Stimulated activated CD8-positive, alpha-beta memory T cell treated with anti-CD3 and anti-CD28 coated beads, Interleukin-2, amount 100 ng/mL, for 48 hours (primary cell): ENCODE measurements around the gene RGL1.

Experiments used
- DNase-seq, 2 donors: peaks; one replicate each; pipeline ENCODE4 v3.0.0-alpha.2; 2020; ENCODE audit warnings: low read depth in 2 of 2

RGL1 gene

DNA sequence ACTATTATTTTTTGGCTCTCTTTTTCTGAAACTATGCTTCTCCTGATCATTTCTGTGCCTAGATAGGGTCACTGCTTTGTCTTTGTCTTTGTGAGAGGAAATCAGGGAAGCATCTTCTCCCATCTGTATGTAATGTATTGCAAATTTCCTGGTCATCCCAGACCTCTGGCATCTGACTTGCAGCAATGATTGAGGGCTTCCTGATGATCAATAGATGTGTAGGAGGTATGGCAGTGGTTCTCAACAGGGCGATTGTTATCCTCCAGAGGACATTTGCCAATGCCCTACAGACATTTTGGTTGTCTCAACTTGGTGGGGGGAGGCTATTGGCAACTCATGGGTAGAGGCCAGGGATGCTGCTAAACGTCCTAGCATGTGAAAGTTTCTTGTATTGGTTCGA is 64.7 kb downstream of the RGL1 start:
- DNase-seq, result no peak

DNA sequence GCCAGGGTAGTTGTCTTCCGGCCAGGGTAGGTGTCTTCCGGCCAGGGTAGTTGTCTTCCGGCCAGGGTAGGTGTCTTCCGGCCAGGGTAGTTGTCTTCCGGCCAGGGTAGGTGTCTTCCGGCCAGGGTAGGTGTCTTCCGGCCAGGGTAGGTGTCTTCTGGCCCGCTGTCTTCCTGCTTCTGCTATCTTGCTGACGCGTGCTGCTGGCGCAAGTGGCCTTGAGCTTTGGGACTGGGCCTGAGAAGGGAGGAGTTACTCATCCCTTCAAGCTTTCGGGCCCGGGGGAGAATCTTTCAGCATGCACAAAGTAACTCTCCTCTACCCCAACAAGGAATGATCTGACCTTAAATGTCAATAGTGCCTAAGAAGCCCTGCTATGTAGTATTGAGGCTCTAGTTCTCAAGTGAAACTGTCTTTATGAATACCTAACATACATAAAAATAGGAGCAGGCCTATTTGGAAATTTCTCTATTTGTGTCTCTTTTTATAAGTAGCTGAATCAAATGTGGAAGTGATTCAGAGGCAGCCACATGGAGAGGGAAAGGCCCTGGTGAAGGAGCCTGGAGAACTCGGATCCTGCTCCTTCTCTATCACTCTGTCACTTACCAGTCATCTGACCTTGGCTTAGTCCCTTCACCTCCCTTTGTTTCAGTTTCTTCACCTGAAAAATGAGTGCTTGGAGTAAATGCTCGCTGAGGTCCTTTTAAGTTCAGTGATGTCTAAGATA is 65.6 kb downstream of the RGL1 start:
- no peak for DNase-seq

DNA sequence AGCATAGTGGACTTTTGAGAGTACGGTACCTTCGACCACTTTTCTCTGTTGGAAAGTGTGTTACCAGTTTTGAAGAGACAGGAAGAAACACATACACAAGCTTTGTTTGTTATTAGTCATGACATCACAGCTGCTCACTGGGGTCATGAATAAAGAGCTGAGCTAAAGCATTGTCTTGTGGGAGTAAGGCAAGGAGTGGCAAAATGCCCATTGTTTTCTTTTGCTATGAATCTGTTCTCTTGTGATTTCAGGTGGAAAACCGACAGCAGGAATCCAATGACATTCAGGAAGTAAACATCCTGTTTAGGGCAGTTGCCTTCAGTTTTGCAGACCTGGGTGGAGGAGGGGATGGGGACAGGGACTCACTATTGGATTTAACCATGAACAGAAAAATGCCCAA is 66.2 kb downstream of the RGL1 start:
- DNase-seq, result no peak

DNA sequence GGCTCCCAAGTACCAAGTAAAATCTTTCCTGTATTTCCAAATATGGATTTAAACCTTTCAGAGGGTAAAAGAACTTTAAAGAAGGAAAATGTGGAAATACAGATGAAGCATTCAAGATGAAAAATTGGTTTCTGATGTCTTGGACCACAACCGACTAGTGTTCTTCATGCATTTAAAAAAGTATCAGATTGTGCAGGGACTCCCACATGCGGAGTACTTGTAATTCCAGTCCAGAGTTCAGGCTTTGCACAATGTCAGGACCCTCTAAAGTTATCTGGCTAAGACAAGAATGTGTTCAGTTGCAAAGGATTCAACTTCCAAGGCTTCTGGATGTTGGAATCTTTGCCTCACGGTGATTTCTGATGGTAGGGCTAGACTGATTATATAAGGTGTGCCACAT is 66.7 kb downstream of the RGL1 start:
- no peak for DNase-seq

DNA sequence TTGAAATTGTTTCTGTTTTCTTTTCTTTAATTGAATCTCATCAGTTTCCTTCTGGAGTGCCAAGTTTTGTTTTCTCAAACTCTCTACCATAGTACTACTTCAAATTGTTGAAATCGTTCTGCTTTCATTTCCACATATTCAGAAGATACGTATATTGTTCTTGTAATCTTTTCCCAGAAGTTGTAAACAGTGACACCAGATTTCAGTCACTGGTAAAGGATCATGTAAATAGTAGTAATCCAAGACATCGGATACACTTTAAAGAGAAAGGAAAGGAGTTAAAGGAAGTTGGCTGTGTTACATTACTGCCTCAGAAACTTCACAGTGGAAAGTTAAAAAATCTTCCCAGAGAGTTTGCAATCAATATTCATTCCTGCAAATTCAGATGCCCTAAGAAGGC is 67.5 kb downstream of the RGL1 start:
- DNase-seq, result no peak

DNA sequence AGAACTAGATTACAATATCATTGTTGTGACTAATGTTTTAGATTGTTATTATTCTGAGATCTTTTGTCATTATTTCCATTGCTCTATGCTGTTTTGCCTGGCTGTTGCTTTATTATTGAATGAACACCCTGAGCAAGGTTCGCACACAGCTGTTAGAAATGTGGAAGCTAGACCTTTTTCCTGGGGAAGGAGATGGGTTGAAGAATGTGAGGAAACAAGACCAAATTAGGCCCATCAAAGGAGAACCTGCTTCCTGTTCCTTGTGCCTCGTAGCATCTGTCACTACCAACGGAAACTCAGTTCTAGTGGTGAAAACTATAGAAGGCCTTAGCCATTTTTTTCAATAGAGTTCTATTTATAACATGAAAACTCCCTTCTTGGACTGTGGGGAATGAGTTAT is 68.7 kb downstream of the RGL1 start:
- no peak for DNase-seq

DNA sequence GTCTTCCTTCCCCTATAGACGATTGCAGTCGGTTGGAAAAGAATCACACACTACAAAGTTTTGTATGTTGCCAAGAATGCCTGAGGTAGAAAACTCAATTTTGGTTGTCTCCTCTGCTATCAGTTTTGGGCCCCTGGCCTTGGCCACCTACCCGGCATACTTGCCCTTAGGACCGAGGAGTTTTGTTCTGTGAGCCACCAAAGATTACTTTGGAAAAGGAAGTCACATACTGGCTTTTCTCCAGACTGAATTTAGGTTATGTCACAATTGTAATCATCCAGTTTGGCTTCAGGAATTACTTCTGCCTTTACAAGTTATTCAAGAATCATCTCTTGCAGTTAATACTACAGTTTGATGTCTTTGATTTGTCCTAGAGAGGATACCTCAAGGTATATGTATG is 71.4 kb downstream of the RGL1 start:
- no peak for DNase-seq

DNA sequence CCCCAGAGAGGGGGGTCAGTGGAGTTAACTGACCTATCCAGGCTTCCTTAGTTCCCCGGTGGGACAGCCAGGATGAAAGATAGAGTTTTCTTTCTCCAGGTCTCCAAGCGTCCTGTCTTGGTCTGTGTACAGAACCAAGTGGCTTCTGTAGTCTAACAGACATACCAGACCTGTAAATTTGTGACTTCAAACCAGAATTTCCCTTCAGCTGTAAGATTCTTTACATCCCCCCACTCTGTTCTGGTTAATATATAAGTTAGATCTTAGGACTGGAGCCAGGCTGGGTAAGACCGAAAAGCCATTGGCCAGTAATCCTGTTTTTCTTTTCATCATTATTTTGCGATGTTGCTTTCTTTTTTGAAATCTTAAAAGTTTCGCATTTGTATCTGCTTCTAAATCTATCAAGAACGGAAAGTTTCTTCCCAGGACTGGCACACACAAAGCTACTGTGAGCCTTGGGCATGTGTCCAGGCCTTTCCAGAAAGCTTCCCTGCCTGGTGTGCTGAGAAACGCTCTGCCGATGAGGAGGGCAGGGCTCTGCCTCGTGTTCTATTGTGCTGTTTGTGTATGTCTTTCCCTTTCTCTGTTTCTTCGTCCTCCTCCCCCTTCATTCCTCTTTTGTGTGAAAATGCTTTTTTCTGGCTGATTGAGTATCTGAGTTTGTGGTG is 72.3 kb downstream of the RGL1 start:
- no peak for DNase-seq

DNA sequence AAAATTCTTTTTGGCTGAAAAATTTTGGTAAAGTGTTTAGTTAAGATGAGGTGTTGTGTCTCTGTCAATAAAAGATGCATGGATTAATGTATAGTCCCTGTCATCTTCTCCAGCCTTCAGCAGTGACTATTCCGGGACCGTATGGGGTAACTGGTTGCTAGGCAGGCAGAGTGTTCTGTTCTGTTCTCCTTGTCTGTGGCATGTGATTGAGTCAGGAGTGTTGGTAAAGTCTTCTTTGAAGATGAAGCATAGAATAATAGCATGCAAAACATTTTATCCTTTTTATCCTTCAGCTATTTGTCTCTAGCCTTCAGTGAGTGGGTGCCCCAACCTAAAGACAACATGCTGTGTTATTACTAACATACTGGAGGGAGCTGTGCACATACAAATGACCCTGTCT is 74.6 kb downstream of the RGL1 start:
- DNase-seq, result no peak

DNA sequence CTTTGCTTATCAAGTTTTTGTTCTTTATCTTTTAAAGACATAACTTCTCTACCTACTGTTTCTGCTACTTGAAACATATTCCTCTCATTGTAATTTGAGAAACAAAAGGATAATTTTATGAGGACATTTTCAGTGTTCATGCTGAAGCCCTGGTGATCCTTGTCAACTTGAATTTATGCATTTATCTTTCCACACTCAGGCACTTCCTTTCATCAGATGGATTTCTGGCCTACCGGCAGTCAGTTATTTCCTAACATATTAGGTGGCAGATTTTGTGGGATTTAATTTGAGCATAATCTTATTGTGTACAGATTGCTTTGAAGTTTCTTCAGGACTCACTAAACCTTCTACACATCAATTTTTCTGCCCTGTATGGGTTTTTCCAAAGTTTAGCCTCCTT is 75.0 kb downstream of the RGL1 start:
- no peak for DNase-seq

DNA sequence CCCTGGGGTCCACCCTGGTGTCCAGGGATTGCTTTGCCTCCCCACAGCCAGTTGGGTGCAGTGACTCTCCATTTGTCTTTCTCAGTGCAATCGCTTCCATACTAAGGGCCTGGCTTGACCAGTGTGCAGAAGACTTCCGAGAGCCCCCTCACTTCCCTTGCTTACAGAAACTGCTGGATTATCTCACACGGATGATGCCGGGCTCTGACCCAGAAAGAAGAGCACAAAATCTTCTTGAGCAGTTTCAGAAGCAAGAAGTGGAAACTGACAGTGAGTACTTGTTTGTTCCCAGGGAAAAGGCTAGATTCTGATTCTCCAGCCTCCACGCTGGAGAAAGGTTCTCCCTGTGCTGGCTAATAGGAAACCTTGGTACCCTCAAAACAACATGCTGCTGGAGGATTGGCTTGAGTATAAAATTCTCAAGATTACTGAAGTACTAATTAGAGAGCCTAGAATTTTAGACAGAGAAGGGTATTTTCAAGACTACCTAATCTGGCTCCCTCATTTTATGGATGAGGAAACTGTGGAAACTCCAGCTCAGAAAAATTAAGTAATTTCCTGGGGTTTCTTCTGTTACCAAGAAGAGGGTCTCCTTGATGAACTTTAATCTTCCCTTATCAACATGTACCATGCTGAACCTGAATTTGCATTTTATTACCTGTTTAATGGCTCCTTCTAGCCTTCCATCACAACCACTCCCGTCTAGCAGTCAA is 75.8 kb downstream of the RGL1 start:
- no peak for DNase-seq

DNA sequence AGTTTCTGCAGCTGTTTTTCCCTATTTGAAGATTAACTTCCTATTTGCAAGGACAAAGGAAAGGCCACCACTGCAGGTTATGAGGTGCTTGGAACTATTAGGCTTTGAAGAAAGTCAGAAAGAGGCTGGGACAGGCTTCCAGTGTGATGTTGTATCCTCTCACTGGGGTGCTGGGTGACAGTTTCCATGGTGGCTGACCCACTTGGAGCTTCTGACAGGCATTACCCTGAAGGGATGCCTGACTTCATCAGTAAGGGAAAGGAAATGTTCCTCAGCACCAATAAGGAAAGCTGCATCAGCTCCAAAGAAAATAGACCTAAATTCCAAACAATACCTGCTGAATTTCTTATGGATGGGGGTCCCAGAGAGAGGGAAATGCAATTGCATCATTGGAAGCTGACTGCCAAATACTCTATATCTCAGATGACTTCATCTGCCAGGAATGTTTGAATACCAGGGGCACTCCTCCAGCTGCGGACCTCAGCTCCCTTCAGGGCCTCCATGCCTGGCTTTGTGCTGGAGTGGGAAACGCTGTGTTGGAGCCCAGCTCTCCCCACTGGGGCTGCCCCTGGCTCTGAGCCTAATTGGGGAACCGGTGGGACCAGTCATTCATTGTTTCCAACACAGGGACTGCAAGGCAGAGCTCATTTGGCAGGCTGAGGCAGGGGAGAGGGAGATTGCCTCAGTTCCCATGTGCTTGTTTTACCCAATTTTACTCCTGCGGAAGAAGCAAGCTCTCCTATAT is 76.6 kb downstream of the RGL1 start:
- DNase-seq, result no peak

DNA sequence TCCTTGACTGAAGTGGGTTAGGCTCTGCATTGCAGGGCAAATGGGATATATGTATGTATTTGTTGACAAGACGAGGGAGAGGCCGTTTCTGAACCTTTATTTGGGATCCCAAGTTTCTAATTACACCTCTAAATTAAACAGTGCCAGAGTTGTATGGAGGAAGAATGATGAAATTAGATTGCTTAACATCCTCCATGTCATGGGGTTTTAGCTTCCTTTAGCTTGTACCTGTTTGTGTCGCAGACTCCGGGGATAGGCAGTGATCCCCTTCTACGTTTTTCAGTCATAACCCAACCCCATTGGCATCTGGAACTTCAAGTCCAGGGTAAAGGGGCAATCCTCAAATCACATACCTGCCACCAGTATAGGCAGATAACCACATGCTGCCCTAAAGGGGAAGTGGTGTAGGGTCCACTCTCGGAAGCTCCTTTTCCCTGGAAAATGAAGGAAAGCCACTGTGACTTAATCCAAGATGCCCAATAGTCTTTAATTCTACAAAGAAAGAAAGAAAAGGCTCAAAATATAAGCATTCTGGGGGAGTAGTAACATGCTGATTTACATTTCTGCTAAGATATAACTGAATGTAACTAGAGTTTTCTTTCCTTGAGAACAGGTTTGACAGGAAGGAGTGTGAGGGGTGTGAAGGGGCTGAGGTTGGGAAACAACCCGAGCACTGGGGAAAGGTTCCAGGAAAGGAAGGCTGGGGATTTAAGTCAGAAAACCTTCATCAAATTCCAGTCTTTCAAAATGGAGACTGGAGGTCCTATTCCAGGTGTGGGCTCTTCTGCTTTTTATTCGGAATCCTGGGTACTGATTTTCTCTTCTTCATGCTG is 77.6 kb downstream of the RGL1 start:
- no peak for DNase-seq

DNA sequence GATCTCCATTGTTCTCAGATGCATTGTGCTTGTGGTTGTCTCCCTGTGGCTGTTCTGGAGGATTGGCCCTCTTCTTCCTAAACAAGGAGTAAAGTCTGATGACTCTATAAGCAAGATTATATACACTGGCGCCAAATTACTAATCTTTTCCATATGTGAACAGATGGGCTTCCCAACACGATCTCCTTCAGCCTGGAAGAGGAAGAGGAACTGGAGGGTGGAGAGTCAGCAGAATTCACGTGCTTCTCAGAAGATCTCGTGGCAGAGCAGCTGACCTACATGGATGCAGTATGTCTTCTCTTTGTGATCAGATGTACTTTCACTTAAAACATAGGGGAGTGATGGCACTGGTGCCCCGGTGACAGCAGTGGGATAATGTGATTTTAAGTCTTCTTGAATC is 78.7 kb downstream of the RGL1 start:
- DNase-seq, result no peak

DNA sequence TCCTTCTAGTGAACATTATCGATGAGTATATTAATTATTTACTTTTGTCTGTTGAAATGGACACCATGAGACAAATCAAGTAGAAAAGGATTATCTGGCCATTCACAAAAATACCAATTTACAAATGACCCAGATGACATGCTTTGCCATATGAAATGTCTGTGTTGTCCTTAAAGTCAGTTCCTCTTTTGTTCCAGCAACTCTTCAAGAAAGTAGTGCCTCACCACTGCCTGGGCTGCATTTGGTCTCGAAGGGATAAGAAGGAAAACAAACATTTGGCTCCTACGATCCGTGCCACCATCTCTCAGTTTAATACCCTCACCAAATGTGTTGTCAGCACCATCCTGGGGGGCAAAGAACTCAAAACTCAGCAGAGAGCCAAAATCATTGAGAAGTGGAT is 79.6 kb downstream of the RGL1 start:
- DNase-seq, result no peak

DNA sequence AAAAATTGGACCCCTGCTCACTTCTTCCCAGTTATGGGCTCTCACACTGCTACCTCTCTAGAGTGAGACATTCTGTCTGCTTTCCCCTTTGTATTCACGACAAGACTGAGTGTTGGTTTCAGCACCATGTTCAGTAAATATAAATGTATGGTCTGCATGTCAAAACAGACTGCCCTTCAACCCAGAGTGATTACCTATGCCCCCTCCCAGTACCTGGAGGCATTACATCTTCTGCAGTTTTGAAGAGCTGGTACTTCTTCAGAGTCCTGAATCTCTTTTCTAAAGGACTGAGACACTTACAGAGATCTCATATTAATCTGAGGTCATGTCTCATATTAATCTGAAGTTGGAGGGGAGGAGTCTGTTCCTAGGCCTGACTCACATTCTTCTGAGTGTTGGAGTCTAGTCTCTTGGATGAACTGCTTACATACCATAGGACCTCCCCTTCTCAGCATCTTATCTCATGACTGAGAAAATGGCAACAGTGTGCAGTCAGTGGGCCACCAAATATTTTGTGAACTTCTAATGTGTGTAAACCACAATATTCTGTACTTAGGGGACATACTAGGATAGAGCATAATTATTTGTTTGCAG is 80.3 kb downstream of the RGL1 start:
- no peak for DNase-seq

DNA sequence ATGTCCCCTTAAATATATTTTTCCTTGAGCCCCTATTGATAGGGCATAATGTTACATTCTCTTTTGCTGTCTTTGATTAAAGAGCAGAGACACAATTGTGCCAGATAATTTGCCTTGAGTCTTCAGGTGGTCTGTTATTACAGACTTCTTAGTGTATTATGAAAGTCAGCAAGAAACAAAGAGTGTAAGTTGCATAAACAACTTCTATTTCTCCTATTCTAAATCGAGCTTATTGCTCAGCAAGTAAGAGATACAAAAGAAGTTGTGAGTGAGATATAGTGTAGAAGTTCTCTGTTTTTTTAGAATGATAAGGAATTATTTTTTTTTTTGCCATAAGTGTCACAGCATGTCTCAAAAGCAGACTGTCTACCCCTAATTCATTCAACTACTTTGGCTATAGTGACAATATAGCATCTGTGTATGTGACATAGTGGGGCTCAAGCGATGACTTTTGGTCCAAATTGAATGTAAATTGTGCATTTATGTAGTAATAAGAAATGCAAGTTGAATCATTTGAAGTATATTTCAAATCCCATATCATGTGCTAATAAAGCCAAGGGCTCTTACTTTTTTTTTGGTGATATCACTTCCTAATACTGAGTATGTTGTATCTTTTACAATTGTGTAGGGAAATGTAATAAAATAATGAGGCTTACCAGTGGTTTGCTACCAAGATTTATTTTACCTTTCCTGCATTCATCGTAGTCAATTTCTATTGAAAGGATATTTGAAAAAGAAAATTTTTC is 81.3 kb downstream of the RGL1 start:
- DNase-seq, result no peak

DNA sequence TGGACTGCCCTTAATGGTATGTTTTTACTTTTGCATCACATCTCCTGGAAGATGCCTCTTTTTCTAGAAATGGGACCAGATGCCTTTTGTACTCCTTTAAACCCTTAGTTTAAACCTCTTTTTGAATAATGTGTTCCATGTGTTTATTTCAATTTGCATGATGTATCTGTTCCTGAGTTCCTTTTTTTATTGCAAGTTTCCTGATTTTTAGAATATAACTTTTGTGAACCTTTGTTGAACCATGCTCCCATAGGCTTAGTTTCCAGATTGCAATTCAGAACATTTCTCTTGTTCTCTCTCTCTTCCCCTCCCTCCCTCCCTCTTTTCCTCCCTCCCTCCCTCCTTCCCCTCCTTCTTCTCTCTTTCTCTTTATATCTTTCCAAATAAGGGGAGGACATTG is 81.9 kb downstream of the RGL1 start:
- DNase-seq, result no peak

DNA sequence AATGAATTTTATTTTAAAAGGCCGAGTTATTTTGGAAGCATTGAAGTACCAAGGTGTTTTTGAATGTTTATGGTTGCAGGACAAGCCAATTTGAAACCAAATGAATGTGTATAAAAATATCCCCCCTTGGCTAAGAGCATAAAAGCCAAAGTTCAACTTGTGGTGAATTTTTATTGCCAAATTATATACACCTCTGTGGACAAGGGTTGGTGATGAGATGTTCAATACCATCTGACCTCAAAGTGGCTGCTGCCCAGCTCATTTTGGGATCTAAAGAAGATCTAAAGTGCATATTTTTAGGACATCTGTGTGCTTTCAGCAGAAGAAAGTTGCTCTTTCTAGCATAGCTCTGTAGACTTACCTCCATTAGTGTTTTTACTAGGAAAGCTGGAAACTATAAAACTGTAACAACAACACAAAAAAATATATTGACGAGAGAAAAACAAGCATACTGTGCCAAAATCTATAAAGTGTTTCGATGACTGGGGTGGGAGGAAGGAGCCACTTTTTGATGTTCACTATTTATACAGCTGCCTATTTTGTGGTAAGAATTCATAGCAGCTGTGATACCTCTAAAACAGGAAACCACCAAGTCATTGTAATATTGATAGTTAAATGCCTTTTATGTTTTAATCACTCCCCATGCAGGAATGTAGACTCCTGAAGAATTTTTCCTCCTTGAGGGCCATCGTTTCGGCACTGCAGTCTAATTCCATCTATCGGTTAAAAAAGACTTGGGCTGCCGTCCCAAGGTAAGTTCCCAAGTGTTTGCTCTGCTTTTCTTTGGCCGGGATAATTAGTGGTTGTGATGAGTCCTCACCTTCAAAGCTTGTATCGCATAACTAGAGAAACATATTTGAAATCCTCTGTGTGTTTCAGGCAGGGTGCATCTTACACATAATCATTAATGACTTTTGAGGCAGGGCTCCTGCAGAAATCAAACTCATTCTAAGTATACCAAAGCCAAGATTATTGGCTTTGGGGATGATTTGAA is 83.2 kb downstream of the RGL1 start:
- no peak for DNase-seq
